PC-3 (cell line): ENCODE results near the gene TMEM221. TPM values are rescaled to one million over a fixed set of nuclear protein-coding genes. Genes with fewer than 3 reads are reported as not detected.

Experiments
- ATAC-seq: fragments of 200-7000 bp; cut with Tn5 transposase; 2 replicates; pipeline ENCODE4 v1.9.1; 2020; ENCODE audit warnings: mild to moderate bottlenecking, moderate library complexity
- BruUV-seq: library from RNA; stranded (reverse); fragments of 400-500 nt; replicated peaks from 2 replicates; lab custom pipeline; 2021; lab: Mats Ljungman, UMichigan
- CTCF ChIA-PET: fragments of 300-600 bp; sonication (Branson Sonifier 250); formaldehyde crosslinking; loops from one replicate; lab custom pipeline; 2022; ENCODE audit warnings: antibody characterized with exemption; lab: Charles Lee
- POLR2A ChIA-PET: fragments of 300-600 bp; sonication (Branson Sonifier 250); formaldehyde crosslinking; loops from one replicate; lab custom pipeline; 2022; ENCODE audit warnings: antibody characterized with exemption; ENCODE audit not compliant: unreplicated experiment; lab: Charles Lee
- DNase-seq: peaks from one replicate; pipeline ENCODE4 v3.0.0-alpha.2; 2015
- H2AFZ ChIP-seq: fragments of 300-600 bp; sonication (generic); 2 replicates; pipeline ENCODE4 v1.6.0; 2016; ENCODE audit warnings: antibody characterized with exemption, low read length
- H3F3A ChIP-seq: fragments of 300-600 bp; sonication (generic); one replicate; pipeline ENCODE4 v1.6.0; 2017; ENCODE audit warnings: antibody characterized with exemption, low read length, control low read depth, mild to moderate bottlenecking; ENCODE audit not compliant: unreplicated experiment
- H3K27ac ChIP-seq: fragments of 300-600 bp; sonication (generic); 2 replicates; pipeline ENCODE4 v1.5.1; 2016; ENCODE audit warnings: mild to moderate bottlenecking, low read length
- H3K27me3 ChIP-seq: fragments of 300-600 bp; sonication (generic); 2 replicates; pipeline ENCODE4 v1.6.1; 2016; ENCODE audit warnings: low read length, mixed read lengths
- H3K36me3 ChIP-seq: fragments of 300-600 bp; sonication (generic); 2 replicates; pipeline ENCODE4 v1.6.1; 2016; ENCODE audit warnings: low read depth, mixed run types, low read length, mixed read lengths
- H3K4me1 ChIP-seq: fragments of 300-600 bp; sonication (generic); 2 replicates; pipeline ENCODE4 v1.5.1; 2016; ENCODE audit warnings: low read length; ENCODE audit not compliant: insufficient read depth
- H3K4me2 ChIP-seq: fragments of 300-600 bp; sonication (generic); 2 replicates; pipeline ENCODE4 v1.6.0; 2016; ENCODE audit warnings: low read length
- H3K4me3 ChIP-seq: fragments of 300-600 bp; sonication (generic); 2 replicates; pipeline ENCODE4 v1.5.1; 2016; ENCODE audit warnings: mild to moderate bottlenecking, low read length, mixed read lengths
- H3K79me2 ChIP-seq: fragments of 300-600 bp; sonication (generic); 2 replicates; pipeline ENCODE4 v1.6.1; 2017; ENCODE audit warnings: low read length, mixed read lengths
- H3K9ac ChIP-seq: fragments of 300-600 bp; sonication (generic); 2 replicates; pipeline ENCODE4 v1.6.0; 2016; ENCODE audit warnings: mild to moderate bottlenecking, low read length
- H3K9me2 ChIP-seq: fragments of 300-600 bp; sonication (generic); replicated peaks from 2 replicates; pipeline ENCODE4 v1.6.1; 2016; ENCODE audit warnings: mixed run types, low read length, mixed read lengths
- H3K9me3 ChIP-seq: fragments of 300-600 bp; sonication (generic); 2 replicates; pipeline ENCODE4 v1.6.1; 2016; ENCODE audit warnings: low read length, mixed read lengths
- H4K20me1 ChIP-seq: fragments of 300-600 bp; sonication (generic); 2 replicates; pipeline ENCODE4 v1.6.1; 2016; ENCODE audit warnings: low read length, mixed read lengths
- EZH2 ChIP-seq: fragments of 300-600 bp; sonication (generic); IDR thresholded peaks from one replicate; pipeline ENCODE4 v1.6.1; 2017; ENCODE audit warnings: antibody characterized with exemption, mild to moderate bottlenecking, low read length; ENCODE audit not compliant: unreplicated experiment
- EZH2phosphoT487 ChIP-seq: fragments of 300-600 bp; sonication (generic); IDR thresholded peaks from 2 replicates; pipeline ENCODE4 v1.6.1; 2018; ENCODE audit warnings: mild to moderate bottlenecking, antibody characterized with exemption, low read length, borderline replicate concordance
- intact Hi-C: fragments of 100-400 bp; cut with micrococcal nuclease; formaldehyde crosslinking; loops from 2 replicates; pipeline ENCODE4 v1.9.0; 2023
- total RNA-seq: library from RNA; depleted of rRNA; stranded (reverse); fragments of >200 nt; gene quantifications from 2 replicates; pipeline ENCODE4 v1.2.3, GENCODE V29; 2014
- TF ChIP-seq, protein P1 (sequence below): fragments of 300-600 bp; sonication (generic); conservative IDR thresholded peaks from 2 replicates; pipeline ENCODE4 v1.5.1; 2017; ENCODE audit warnings: antibody characterized with exemption, low read depth, mild to moderate bottlenecking, low read length

The TMEM221 gene
- total RNA-seq, 1 experiment from 2014 or later: 3.0 TPM

DNA sequence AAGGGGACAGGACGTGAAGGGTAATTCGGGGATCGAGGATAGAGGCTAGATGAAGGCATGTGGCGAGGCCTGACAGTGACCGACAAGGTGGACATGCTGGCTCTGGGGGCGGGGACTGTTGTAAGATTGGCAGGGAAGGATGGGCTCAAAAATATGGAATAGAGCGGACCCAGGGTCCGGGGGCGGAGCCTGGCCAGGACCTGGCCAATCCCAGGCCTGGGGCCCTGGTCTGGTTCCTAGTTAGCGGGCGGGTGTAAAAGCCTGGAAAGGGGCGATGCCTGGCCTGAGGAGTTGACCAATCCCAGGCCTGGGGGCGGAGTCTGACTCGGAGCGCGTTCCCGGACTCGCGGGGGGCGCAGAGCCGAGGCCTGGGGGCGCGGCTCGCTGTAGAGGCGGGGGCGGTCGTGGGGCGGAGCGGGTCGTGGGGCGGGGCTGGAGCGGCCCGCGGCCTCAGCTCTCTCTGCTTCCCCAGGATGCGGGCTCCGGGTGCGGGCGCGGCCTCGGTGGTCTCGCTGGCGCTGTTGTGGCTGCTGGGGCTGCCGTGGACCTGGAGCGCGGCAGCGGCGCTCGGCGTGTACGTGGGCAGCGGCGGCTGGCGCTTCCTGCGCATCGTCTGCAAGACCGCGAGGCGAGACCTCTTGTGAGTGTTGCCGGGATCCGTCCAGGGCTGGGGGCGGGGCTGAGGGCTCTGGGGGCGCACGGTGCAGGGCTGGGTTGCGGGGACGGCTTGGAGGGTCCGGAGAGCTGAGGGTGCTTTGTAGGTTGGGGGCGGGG, 21.8 kb upstream of the TMEM221 start, which contains the start of gene SLC27A1:
Gene SLC27A1, plus strand, starts transcription at position 457 of the 774 bp plus-strand sequence. Its CDS starts 17 bp downstream, at position 474.
- peak; percentile 91 for ATAC-seq
- H3K4me3 ChIP-seq: peak within 1 kb of the TSS; percentile 91
- no peaks in the 10 kb centered on the region for H3K9me2 ChIP-seq
- no peaks in the 10 kb centered on the region for H3K36me3 ChIP-seq
- peak within 1 kb of the TSS; percentile 65 for H3K27ac ChIP-seq
- no peaks in the 10 kb centered on the region for H3K9me3 ChIP-seq
- peak within 1 kb of the TSS; percentile 91 for H2AFZ ChIP-seq
- H4K20me1 ChIP-seq: no peaks in the 10 kb centered on the region
- peak within 1 kb of the TSS; percentile 98 for H3K4me2 ChIP-seq
- ChIA-PET CTCF (no interaction called here), POLR2A (no interaction called here)
- peaks cover 17% of the 10 kb centered on the region for H3K4me1 ChIP-seq
- intact Hi-C loops: no loop called here
- no peaks in the 10 kb centered on the region for H3F3A ChIP-seq
- TF ChIP-seq EZH2phosphoT487: no peak
- no peak for TF ChIP-seq EZH2
- TF ChIP-seq, protein P1, sequence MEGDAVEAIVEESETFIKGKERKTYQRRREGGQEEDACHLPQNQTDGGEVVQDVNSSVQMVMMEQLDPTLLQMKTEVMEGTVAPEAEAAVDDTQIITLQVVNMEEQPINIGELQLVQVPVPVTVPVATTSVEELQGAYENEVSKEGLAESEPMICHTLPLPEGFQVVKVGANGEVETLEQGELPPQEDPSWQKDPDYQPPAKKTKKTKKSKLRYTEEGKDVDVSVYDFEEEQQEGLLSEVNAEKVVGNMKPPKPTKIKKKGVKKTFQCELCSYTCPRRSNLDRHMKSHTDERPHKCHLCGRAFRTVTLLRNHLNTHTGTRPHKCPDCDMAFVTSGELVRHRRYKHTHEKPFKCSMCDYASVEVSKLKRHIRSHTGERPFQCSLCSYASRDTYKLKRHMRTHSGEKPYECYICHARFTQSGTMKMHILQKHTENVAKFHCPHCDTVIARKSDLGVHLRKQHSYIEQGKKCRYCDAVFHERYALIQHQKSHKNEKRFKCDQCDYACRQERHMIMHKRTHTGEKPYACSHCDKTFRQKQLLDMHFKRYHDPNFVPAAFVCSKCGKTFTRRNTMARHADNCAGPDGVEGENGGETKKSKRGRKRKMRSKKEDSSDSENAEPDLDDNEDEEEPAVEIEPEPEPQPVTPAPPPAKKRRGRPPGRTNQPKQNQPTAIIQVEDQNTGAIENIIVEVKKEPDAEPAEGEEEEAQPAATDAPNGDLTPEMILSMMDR: no peak
- DNase-seq: peak; percentile 99
- BruUV-seq: no TSS peak
- H3K27me3 ChIP-seq: no peaks in the 10 kb centered on the region
- H3K79me2 ChIP-seq: peaks cover 7% of the 10 kb centered on the region; the same call in 1 of the 2 replicates
- peak within 1 kb of the TSS; percentile 76 for H3K9ac ChIP-seq

DNA sequence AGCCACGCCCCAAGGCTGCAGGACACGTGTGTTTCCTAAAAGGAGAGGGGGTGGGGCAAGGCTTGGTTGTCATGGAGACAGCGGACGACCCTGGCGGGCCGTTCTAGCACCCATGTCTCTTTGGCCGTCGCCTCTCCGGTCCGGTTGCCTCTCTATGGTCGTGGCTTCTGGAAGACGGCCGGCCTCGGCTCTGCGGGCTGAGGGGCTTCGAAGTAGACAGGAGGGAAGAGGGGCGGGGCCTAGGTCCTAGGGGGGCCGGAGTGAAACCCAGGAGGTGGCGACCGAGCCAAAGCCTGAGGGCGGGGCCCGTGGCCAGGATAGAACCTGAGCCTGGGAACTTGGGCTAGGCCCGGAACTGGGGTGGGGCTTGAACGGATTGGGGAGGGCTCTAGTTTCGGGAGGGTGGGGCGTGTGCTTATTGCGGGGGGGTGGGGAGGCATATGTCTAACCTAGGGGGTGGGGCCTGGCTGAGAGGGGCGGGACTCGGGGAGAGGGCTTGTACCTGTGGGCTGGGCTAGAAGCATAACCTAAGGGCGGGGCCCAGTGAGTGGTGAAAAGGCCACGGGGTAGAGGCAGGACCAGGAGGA, 21.1 kb upstream of the TMEM221 start:
- H4K20me1 ChIP-seq: no peaks in the 10 kb centered on the region
- ChIA-PET POLR2A (no interaction called here), CTCF (no interaction called here)
- ATAC-seq: peak; percentile 69
- H2AFZ ChIP-seq: peak overlapping the region; percentile 91
- H3F3A ChIP-seq: no peaks in the 10 kb centered on the region
- BruUV-seq: no TSS peak
- H3K9ac ChIP-seq: peak overlapping the region; percentile 76
- peak overlapping the region; percentile 98 for H3K4me2 ChIP-seq
- no peaks in the 10 kb centered on the region for H3K36me3 ChIP-seq
- peak overlapping the region; percentile 91 for H3K4me3 ChIP-seq
- H3K27ac ChIP-seq: peak overlapping the region; percentile 65
- peaks cover 7% of the 10 kb centered on the region; the same call in 1 of the 2 replicates for H3K79me2 ChIP-seq
- no peaks in the 10 kb centered on the region for H3K9me3 ChIP-seq
- no peaks in the 10 kb centered on the region for H3K27me3 ChIP-seq
- DNase-seq: peak; percentile 97
- H3K4me1 ChIP-seq: peaks cover 14% of the 10 kb centered on the region
- no peaks in the 10 kb centered on the region for H3K9me2 ChIP-seq
- intact Hi-C loops: loop anchor here (5.0 kb wide), 2 partner anchors 42 to 77 kb away; partner anchors contain the start of gene CCDC194
- TF ChIP-seq EZH2phosphoT487 (no peak), EZH2 (no peak)
- TF ChIP-seq, protein P1: no peak
